Panc1 (cell line): ENCODE results near the gene TNIK. TPM values are rescaled to one million over a fixed set of nuclear protein-coding genes. Genes with fewer than 3 reads are reported as not detected.

Experiments
- ATAC-seq: fragments of 200-7000 bp; cut with Tn5 transposase; 2 replicates; pipeline ENCODE4 v1.9.1; 2020; ENCODE audit warnings: mild to moderate bottlenecking, moderate library complexity
- BruUV-seq: library from RNA; stranded (reverse); fragments of 400-500 nt; replicated peaks from 2 replicates; lab custom pipeline; 2021; lab: Mats Ljungman, UMichigan
- CTCF ChIA-PET: fragments of 300-600 bp; sonication (Branson Sonifier 250); formaldehyde crosslinking; loops from one replicate; lab custom pipeline; 2022; ENCODE audit warnings: antibody characterized with exemption; lab: Charles Lee
- POLR2A ChIA-PET: fragments of 300-600 bp; sonication (Branson Sonifier 250); formaldehyde crosslinking; loops from one replicate; lab custom pipeline; 2022; ENCODE audit warnings: antibody characterized with exemption; lab: Charles Lee
- DNase-seq: peaks from one replicate; pipeline ENCODE4 v3.0.0-alpha.2; 2010; ENCODE audit warnings: low read depth, low spot score
- H3K27ac ChIP-seq: 2 replicates; pipeline ENCODE4 v1.5.1; 2011; ENCODE audit warnings: mild to moderate bottlenecking, low read length, inconsistent platforms
- H3K27me3 ChIP-seq: fragments of 200-500 bp; sonication (Bioruptor generic); 2 replicates; pipeline ENCODE4 v1.6.0; 2014; ENCODE audit warnings: low read length, inconsistent platforms; ENCODE audit not compliant: control insufficient read depth, insufficient read depth
- H3K36me3 ChIP-seq: fragments of 200-500 bp; sonication (Bioruptor generic); 2 replicates; pipeline ENCODE4 v1.5.1; 2014; ENCODE audit warnings: inconsistent platforms, mild to moderate bottlenecking, low read length, moderate library complexity; ENCODE audit not compliant: control insufficient read depth, insufficient read depth
- H3K4me1 ChIP-seq: 2 replicates; pipeline ENCODE4 v1.5.1; 2011; ENCODE audit warnings: inconsistent platforms, mild to moderate bottlenecking, low read length, moderate library complexity; ENCODE audit not compliant: control insufficient read depth, insufficient read depth
- H3K4me3 ChIP-seq, 2 experiments: 2 replicates each; pipeline ENCODE4 v1.5.1; 2011 to 2012; ENCODE audit warnings: low read depth in 2 of 2, low read length in 2 of 2, mild to moderate bottlenecking in 2 of 2, inconsistent platforms in 1 of 2, moderate library complexity in 1 of 2
- H3K9me3 ChIP-seq: fragments of 200-500 bp; sonication (Bioruptor generic); 2 replicates; pipeline ENCODE4 v1.5.1; 2014; ENCODE audit warnings: low read depth, mild to moderate bottlenecking, inconsistent platforms, low read length, moderate library complexity; ENCODE audit not compliant: control insufficient read depth, insufficient read depth
- POLR2AphosphoS5 ChIP-seq: IDR thresholded peaks from 2 replicates; pipeline ENCODE4 v1.6.1; 2012; ENCODE audit warnings: mild to moderate bottlenecking, low read depth, low read length, moderate library complexity
- SIN3A ChIP-seq: IDR thresholded peaks from 2 replicates; pipeline ENCODE4 v1.6.1; 2012; ENCODE audit warnings: low read depth, mild to moderate bottlenecking, low read length, moderate library complexity, borderline replicate concordance; ENCODE audit not compliant: insufficient read depth
- TCF7L2 ChIP-seq: IDR thresholded peaks from 2 replicates; pipeline ENCODE4 v1.6.1; 2011; ENCODE audit warnings: mild to moderate bottlenecking, low read depth, low read length, inconsistent platforms
- in situ Hi-C: cut with HindIII; loops from 2 replicates; pipeline ENCODE4 v1.10.0; 2016; ENCODE audit warnings: low sequenced_read_pairs, low pct_unique_long_range_greater_than_20kb
- intact Hi-C: fragments of 100-400 bp; cut with micrococcal nuclease; formaldehyde crosslinking; loops from one replicate; pipeline ENCODE4 v1.10.0; 2022; ENCODE audit not compliant: unreplicated experiment
- total RNA-seq: library from RNA; stranded (reverse); gene quantifications from one replicate; pipeline ENCODE4 v1.2.1, GENCODE V29; 2021; ENCODE audit not compliant: unreplicated experiment
- TF ChIP-seq, protein P1 (sequence below), 2 experiments: IDR thresholded peaks; 2 replicates each; pipeline ENCODE4 v1.6.1; 2011 to 2012; ENCODE audit warnings: low read depth in 2 of 2, control low read depth in 1 of 2, low read length in 1 of 2, mild to moderate bottlenecking in 1 of 2, moderate library complexity in 1 of 2; ENCODE audit not compliant: insufficient read depth in 1 of 2
- TF ChIP-seq, protein P2 (sequence below): fragments of 450-650 bp; IDR thresholded peaks from 2 replicates; pipeline ENCODE4 v1.5.1; 2017; ENCODE audit warnings: mild to moderate bottlenecking

TNIK gene
- total RNA-seq, 1 experiment from 2014 or later: 1.9 TPM

DNA sequence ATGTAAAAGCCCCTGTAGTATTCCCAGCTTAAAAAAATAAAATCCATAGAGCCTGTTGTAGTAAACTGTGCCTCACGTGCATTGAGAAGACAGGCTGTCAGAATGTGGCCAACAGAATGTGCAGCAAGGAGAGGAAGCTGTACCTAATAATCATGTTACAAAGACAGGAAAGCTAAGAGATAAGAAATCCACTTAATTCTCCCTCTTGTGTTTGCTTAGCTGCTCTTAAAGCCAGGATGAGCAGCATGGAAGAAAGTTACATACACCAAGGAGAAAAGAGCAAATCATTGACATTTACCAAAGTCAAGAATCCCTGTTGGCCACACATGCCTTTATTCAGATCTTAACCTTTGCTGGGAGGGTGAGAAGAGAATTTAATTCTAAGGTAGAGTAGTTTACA lies 85.9 kb downstream of the TNIK start:
- Histone ChIP-seq H3K36me3 (no peaks in the 10 kb centered on the region), H3K4me3 (no peak overlapping the region), H3K9me3 (no peaks in the 10 kb centered on the region), H3K4me1 (no peaks in the 10 kb centered on the region), H3K27me3 (no peaks in the 10 kb centered on the region), H3K27ac (no peak overlapping the region)
- no peak for DNase-seq
- intact Hi-C loops: no loop called here
- ATAC-seq: no peak
- BruUV-seq: no TSS peak
- POLR2A ChIA-PET: no interaction called here
- TF ChIP-seq, protein P1, sequence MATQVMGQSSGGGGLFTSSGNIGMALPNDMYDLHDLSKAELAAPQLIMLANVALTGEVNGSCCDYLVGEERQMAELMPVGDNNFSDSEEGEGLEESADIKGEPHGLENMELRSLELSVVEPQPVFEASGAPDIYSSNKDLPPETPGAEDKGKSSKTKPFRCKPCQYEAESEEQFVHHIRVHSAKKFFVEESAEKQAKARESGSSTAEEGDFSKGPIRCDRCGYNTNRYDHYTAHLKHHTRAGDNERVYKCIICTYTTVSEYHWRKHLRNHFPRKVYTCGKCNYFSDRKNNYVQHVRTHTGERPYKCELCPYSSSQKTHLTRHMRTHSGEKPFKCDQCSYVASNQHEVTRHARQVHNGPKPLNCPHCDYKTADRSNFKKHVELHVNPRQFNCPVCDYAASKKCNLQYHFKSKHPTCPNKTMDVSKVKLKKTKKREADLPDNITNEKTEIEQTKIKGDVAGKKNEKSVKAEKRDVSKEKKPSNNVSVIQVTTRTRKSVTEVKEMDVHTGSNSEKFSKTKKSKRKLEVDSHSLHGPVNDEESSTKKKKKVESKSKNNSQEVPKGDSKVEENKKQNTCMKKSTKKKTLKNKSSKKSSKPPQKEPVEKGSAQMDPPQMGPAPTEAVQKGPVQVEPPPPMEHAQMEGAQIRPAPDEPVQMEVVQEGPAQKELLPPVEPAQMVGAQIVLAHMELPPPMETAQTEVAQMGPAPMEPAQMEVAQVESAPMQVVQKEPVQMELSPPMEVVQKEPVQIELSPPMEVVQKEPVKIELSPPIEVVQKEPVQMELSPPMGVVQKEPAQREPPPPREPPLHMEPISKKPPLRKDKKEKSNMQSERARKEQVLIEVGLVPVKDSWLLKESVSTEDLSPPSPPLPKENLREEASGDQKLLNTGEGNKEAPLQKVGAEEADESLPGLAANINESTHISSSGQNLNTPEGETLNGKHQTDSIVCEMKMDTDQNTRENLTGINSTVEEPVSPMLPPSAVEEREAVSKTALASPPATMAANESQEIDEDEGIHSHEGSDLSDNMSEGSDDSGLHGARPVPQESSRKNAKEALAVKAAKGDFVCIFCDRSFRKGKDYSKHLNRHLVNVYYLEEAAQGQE (IDR thresholded peaks at IDR 0.05; ENCODE audit: insufficient read depth in 1 of 2, low read depth in 2 of 2, low read length in 1 of 2): no peak
- TF ChIP-seq, protein P2, sequence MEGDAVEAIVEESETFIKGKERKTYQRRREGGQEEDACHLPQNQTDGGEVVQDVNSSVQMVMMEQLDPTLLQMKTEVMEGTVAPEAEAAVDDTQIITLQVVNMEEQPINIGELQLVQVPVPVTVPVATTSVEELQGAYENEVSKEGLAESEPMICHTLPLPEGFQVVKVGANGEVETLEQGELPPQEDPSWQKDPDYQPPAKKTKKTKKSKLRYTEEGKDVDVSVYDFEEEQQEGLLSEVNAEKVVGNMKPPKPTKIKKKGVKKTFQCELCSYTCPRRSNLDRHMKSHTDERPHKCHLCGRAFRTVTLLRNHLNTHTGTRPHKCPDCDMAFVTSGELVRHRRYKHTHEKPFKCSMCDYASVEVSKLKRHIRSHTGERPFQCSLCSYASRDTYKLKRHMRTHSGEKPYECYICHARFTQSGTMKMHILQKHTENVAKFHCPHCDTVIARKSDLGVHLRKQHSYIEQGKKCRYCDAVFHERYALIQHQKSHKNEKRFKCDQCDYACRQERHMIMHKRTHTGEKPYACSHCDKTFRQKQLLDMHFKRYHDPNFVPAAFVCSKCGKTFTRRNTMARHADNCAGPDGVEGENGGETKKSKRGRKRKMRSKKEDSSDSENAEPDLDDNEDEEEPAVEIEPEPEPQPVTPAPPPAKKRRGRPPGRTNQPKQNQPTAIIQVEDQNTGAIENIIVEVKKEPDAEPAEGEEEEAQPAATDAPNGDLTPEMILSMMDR: no peak
- TF ChIP-seq POLR2AphosphoS5 (no peak), TCF7L2 (no peak), SIN3A (no peak)
- in situ Hi-C loops: no loop called here
- CTCF ChIA-PET: no interaction called here

DNA sequence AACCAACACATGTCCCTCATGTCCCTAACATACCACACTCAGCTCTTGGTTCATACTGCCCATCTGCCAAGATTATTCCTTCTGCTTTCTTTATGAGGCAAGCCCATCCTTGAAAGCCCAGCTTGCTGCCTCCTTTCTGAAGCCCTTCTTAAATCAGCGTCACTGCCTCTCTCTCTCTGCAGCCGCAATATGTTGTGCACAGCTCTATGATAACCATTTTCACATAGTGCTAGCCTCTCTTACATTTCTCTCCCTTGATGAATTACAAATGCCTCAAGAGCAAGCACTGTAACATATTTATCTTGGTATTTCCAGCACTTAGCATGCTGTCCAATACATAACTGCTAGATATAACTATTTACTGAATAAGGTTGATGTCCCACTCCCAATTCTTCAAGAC lies 86.5 kb downstream of the TNIK start:
- no TSS peak for BruUV-seq

More for the DNA sequence above, 86.5 kb downstream of the TNIK start:
- Histone ChIP-seq H3K27ac (no peak overlapping the region), H3K9me3 (no peaks in the 10 kb centered on the region), H3K4me3 (no peak overlapping the region), H3K27me3 (0 out of 2 replicates have a peak, but pooled peaks cover 2% of the 10 kb centered on the region), H3K36me3 (no peaks in the 10 kb centered on the region), H3K4me1 (no peaks in the 10 kb centered on the region)
- intact Hi-C loops (no loop called here), in situ Hi-C loops (no loop called here)
- POLR2A ChIA-PET: no interaction called here
- ATAC-seq (no peak), DNase-seq (no peak)
- CTCF ChIA-PET: interaction anchor here (0.5 kb wide), 1 partner anchor 91 kb away, joined by 5 read pairs; no protein-coding TSS in a partner anchor
- TF ChIP-seq, protein P1 (IDR thresholded peaks at IDR 0.05; ENCODE audit: insufficient read depth in 1 of 2, low read depth in 2 of 2, low read length in 1 of 2): no peak
- TF ChIP-seq TCF7L2 (no peak), POLR2AphosphoS5 (no peak), SIN3A (no peak)
- TF ChIP-seq, protein P2: no peak
